ENCODE data around the gene CRYM. TPM values are rescaled to one million over a fixed set of nuclear protein-coding genes. Genes with fewer than 3 reads are reported as not detected.
"Not testable (repeated sequence)": the region's sequence is repeated elsewhere in the genome, so short reads cannot be mapped to it uniquely, and the experiment has no call there.

The CRYM gene
- total RNA-seq, 1 donor from 2014 or later, result not detected

GRCh38 chr16:21302454-21302853 lies 24.4 kb upstream of the CRYM start:
- no peak for DNase-seq
- peaks cover 2% of the 10 kb centered on the region for H3K9me3 Mint-ChIP-seq (ENCODE audit: unreplicated experiment)
- H3K4me1 Mint-ChIP-seq (ENCODE audit: low read depth, unreplicated experiment), result no peaks in the 10 kb centered on the region
- no peak overlapping the region for H3K4me3 Mint-ChIP-seq (ENCODE audit: unreplicated experiment)
- TF ChIP-seq, protein P1, sequence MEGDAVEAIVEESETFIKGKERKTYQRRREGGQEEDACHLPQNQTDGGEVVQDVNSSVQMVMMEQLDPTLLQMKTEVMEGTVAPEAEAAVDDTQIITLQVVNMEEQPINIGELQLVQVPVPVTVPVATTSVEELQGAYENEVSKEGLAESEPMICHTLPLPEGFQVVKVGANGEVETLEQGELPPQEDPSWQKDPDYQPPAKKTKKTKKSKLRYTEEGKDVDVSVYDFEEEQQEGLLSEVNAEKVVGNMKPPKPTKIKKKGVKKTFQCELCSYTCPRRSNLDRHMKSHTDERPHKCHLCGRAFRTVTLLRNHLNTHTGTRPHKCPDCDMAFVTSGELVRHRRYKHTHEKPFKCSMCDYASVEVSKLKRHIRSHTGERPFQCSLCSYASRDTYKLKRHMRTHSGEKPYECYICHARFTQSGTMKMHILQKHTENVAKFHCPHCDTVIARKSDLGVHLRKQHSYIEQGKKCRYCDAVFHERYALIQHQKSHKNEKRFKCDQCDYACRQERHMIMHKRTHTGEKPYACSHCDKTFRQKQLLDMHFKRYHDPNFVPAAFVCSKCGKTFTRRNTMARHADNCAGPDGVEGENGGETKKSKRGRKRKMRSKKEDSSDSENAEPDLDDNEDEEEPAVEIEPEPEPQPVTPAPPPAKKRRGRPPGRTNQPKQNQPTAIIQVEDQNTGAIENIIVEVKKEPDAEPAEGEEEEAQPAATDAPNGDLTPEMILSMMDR (IDR thresholded peaks at IDR 0.05; ENCODE audit: partially characterized antibody, unreplicated experiment), result no peak
- H3K36me3 Mint-ChIP-seq (ENCODE audit: unreplicated experiment), result no peaks in the 10 kb centered on the region
- H3K27me3 Mint-ChIP-seq (ENCODE audit: unreplicated experiment), result peaks cover 6% of the 10 kb centered on the region
- no peak overlapping the region for H3K27ac Mint-ChIP-seq (ENCODE audit: unreplicated experiment)

DNA sequence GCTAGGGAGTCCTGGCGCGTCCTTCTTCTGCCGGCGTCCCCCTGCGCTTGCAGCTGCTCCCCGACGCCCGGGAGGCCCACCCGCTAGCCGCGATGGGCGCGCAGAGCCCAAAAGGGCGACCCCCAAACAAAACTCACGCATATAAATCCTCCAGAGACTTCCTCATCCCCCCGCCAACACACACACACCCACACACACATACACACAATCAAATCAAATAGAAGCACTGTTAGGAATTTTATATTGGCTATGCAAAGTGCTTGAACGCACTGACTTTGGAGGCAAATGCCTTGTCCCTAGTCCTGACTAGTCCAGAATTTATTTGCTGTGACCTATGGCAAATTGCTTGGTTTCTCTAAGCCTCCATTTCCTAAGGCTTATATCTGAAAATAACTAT lies 23.8 kb upstream of the CRYM start:
- Mint-ChIP-seq H3K36me3 (ENCODE audit: unreplicated experiment) (no peaks in the 10 kb centered on the region), H3K4me1 (ENCODE audit: low read depth, unreplicated experiment) (no peaks in the 10 kb centered on the region)

GRCh38 chr16:21301168-21301894 lies 23.2 kb upstream of the CRYM start:
- Mint-ChIP-seq H3K9me3 (ENCODE audit: unreplicated experiment) (peaks cover 2% of the 10 kb centered on the region), H3K27ac (ENCODE audit: unreplicated experiment) (no peak overlapping the region), H3K4me1 (ENCODE audit: low read depth, unreplicated experiment) (no peaks in the 10 kb centered on the region), H3K27me3 (ENCODE audit: unreplicated experiment) (peaks cover 6% of the 10 kb centered on the region), H3K36me3 (ENCODE audit: unreplicated experiment) (no peaks in the 10 kb centered on the region), H3K4me3 (ENCODE audit: unreplicated experiment) (peak overlapping the region; percentile 100)
- TF ChIP-seq, protein P1 (IDR thresholded peaks at IDR 0.05; ENCODE audit: partially characterized antibody, unreplicated experiment), result no peak
- DNase-seq, result peak; percentile 70

More for the DNA sequence above, 23.8 kb upstream of the CRYM start:
- H3K9me3 Mint-ChIP-seq (ENCODE audit: unreplicated experiment), result peaks cover 2% of the 10 kb centered on the region
- peaks cover 6% of the 10 kb centered on the region for H3K27me3 Mint-ChIP-seq (ENCODE audit: unreplicated experiment)
- no peak overlapping the region for H3K27ac Mint-ChIP-seq (ENCODE audit: unreplicated experiment)
- TF ChIP-seq, protein P1 (IDR thresholded peaks at IDR 0.05; ENCODE audit: partially characterized antibody, unreplicated experiment), result no peak
- DNase-seq, result no peak
- peak overlapping the region; percentile 78 for H3K4me3 Mint-ChIP-seq (ENCODE audit: unreplicated experiment)

DNA sequence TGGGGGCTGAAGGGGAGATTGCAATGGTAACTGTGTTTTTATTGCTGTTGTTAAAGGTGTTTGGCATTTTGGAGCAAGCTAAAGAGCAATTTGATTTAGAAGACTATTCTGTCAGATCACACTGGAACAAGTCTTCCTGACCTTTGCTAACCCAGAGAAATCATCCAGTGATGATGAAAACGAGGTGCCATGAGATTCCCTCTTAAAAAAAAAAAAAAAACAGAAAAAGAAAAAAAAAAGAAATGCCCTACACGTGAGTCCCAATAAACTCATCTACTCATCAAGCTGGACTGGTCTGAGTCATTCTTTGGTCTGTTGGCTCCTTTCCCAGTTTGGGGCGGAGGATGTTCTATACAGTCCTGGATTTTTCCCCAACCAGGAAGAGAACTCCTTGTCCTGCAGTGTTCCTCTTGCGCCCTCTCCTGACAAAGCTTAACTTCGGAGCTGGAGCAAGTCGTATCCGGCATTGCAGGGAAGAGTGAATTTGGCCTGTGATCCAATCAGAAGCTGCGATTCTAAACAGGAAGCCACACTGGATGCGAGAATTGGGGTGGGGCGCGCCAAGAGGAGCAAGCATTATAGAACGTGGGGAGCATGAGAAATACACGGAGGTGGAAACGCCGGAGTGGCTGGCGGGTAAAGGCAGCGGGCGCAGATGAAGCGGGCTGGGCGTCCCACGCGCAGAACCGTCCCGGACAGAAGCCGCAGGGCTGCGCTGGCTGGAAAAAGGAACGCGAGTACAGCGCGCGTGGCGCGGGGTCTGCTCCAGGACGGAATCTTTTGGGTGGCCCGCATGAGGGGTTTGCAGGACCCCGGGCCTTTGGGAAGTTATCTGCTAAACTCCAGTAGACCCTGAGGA lies 22.4 kb upstream of the CRYM start:
- Mint-ChIP-seq H3K36me3 (ENCODE audit: unreplicated experiment) (no peaks in the 10 kb centered on the region), H3K4me1 (ENCODE audit: low read depth, unreplicated experiment) (no peaks in the 10 kb centered on the region), H3K27me3 (ENCODE audit: unreplicated experiment) (peaks cover 6% of the 10 kb centered on the region), H3K4me3 (ENCODE audit: unreplicated experiment) (peak overlapping the region; percentile 100), H3K27ac (ENCODE audit: unreplicated experiment) (peak overlapping the region; percentile 59), H3K9me3 (ENCODE audit: unreplicated experiment) (peaks cover 2% of the 10 kb centered on the region)
- DNase-seq, result peak; percentile 77
- TF ChIP-seq, protein P1 (IDR thresholded peaks at IDR 0.05; ENCODE audit: partially characterized antibody, unreplicated experiment), result no peak

DNA sequence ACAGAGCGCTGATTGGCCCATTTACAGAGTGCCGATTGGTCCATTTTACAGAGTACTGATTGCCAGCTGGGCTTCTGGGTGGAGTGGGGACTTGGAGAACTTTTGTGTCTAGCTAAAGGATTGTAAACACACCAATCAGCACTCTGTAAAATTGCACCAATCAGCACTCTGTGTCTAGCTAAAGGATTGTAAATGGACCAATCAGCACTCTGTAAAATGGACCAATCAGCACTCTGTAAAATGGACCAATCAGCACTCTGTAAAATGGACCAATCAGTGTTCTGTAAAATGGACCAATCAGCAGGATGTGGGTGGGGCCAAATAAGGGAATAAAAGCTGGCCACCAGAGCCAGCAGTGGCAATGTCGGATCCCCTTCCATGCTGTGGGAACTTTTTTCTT lies 11.7 kb upstream of the CRYM start:
- H3K4me3 Mint-ChIP-seq (ENCODE audit: unreplicated experiment); H3K36me3 Mint-ChIP-seq (ENCODE audit: unreplicated experiment); H3K27ac Mint-ChIP-seq (ENCODE audit: unreplicated experiment); H3K27me3 Mint-ChIP-seq (ENCODE audit: unreplicated experiment); H3K9me3 Mint-ChIP-seq (ENCODE audit: unreplicated experiment); H3K4me1 Mint-ChIP-seq (ENCODE audit: low read depth, unreplicated experiment); DNase-seq: not testable (repeated sequence)

Measured in glutamatergic neuron (in vitro differentiated cells).